Naive thymus-derived CD4-positive, alpha-beta T cell (primary cell): Measurements from ENCODE around the gene METAP1D. TPM values are rescaled to one million over a fixed set of nuclear protein-coding genes. Genes with fewer than 3 reads are reported as not detected.

ENCODE experiments used
- ATAC-seq: fragments of 150-1000 bp; cut with Tn5 transposase; 2 replicates; pipeline ENCODE4 v1.10.0; 2021; ENCODE audit warnings: mild to moderate bottlenecking, moderate library complexity
- CTCF ChIA-PET: fragments of 350-600 bp; sonication (Branson Sonifier 250); formaldehyde crosslinking; loops from one replicate; lab custom pipeline; 2021; ENCODE audit warnings: antibody characterized with exemption; lab: Charles Lee
- POLR2A ChIA-PET: fragments of 350-600 bp; sonication (Branson Sonifier 250); formaldehyde crosslinking; loops from one replicate; lab custom pipeline; 2021; ENCODE audit warnings: antibody characterized with exemption, inconsistent platforms; lab: Charles Lee
- DNase-seq, 9 donors: peaks; one replicate each; pipeline versions ENCODE4 v3.0.0 to v3.0.0-alpha.2; 2020 to 2022; ENCODE audit warnings: mixed read lengths in 1 of 9
- H3K27ac ChIP-seq: one replicate; pipeline ENCODE4 v1.7.0; 2013; ENCODE audit warnings: mild to moderate bottlenecking, low read depth, low read length, moderate library complexity
- H3K27me3 ChIP-seq, 2 donors: one replicate each; pipeline ENCODE4 v1.7.0; 2013; ENCODE audit warnings: low read length in 2 of 2, mild to moderate bottlenecking in 2 of 2, moderate library complexity in 2 of 2; ENCODE audit not compliant: control insufficient read depth in 2 of 2, insufficient read depth in 2 of 2
- H3K36me3 ChIP-seq, 3 experiments: 1 replicate in 2 of 3; 2 replicates in 1 of 3; pipeline ENCODE4 v1.7.0; 2013; ENCODE audit warnings: low read length in 3 of 3, mild to moderate bottlenecking in 3 of 3, moderate library complexity in 1 of 3; ENCODE audit not compliant: insufficient read depth in 3 of 3, control insufficient read depth in 2 of 3
- H3K4me1 ChIP-seq, 2 donors: one replicate each; pipeline ENCODE4 v1.7.0; 2013; ENCODE audit warnings: low read length in 2 of 2, mild to moderate bottlenecking in 2 of 2, moderate library complexity in 1 of 2; ENCODE audit not compliant: control insufficient read depth in 2 of 2, insufficient read depth in 2 of 2
- H3K4me3 ChIP-seq: 2 replicates; pipeline ENCODE4 v1.7.0; 2013; ENCODE audit warnings: mild to moderate bottlenecking, low read length
- H3K9me3 ChIP-seq, 3 experiments: 1 replicate in 2 of 3; 2 replicates in 1 of 3; pipeline ENCODE4 v1.7.0; 2013; ENCODE audit warnings: low read length in 3 of 3; ENCODE audit not compliant: control insufficient read depth in 2 of 3
- H3K27ac Mint-ChIP-seq, 9 donors: one replicate each; pipeline ENCODE4 v1.8.0; 2020 to 2022; ENCODE audit warnings: mixed read lengths in 9 of 9, mild to moderate bottlenecking in 8 of 9, moderate library complexity in 5 of 9, inconsistent platforms in 2 of 9
- H3K27me3 Mint-ChIP-seq, 5 donors: one replicate each; pipeline ENCODE4 v1.8.0; 2021 to 2022; ENCODE audit warnings: mixed read lengths in 5 of 5, mild to moderate bottlenecking in 1 of 5
- H3K36me3 Mint-ChIP-seq, 5 donors: one replicate each; pipeline ENCODE4 v1.8.0; 2020 to 2022; ENCODE audit warnings: mixed read lengths in 5 of 5, mild to moderate bottlenecking in 3 of 5, inconsistent platforms in 1 of 5
- H3K4me1 Mint-ChIP-seq, 7 donors: one replicate each; pipeline ENCODE4 v1.8.0; 2020 to 2022; ENCODE audit warnings: mixed read lengths in 7 of 7, mild to moderate bottlenecking in 3 of 7, inconsistent platforms in 1 of 7
- H3K4me3 Mint-ChIP-seq, 10 donors: one replicate each; pipeline ENCODE4 v1.8.0; 2020 to 2022; ENCODE audit warnings: mild to moderate bottlenecking in 10 of 10, mixed read lengths in 10 of 10, moderate library complexity in 6 of 10, inconsistent platforms in 2 of 10
- H3K9me3 Mint-ChIP-seq, 11 donors: one replicate each; pipeline ENCODE4 v1.8.0; 2020 to 2022; ENCODE audit warnings: mixed read lengths in 11 of 11, mild to moderate bottlenecking in 4 of 11, inconsistent platforms in 1 of 11, moderate library complexity in 1 of 11
- intact Hi-C, 2 donors: fragments of 100-400 bp; cut with micrococcal nuclease; formaldehyde crosslinking; loops; one replicate each; pipeline ENCODE4 v1.15.1; 2023
- polyA plus RNA-seq, 2 donors: library from polyadenylated mRNA; unstranded; fragments of 300-500 nt; fragmentation: Illumina TruSeq; gene quantifications; one replicate each; pipeline ENCODE4 v1.2.3, GENCODE V29; 2021
- total RNA-seq, 6 experiments: library from RNA in 5 of 6; stranded (reverse) in 5 of 6; gene quantifications; 1 replicate in 5 of 6; 2 replicates in 1 of 6; pipeline ENCODE4 v1.2.3 and lab custom pipeline; 2021 to 2026

Gene METAP1D
- total and polyA plus RNA-seq, 7 experiments from 2014 or later: 3.3 to 12.2 (median 5.6) TPM

GRCh38 chr2:172093416-172094293 is 93.9 kb downstream of the METAP1D start:
- no peaks in the 10 kb centered on the region for H3K36me3 ChIP-seq
- peaks cover 79 to 89% (median 82%) of the 10 kb centered on the region in 5 donors for H3K27me3 Mint-ChIP-seq
- H3K27me3 ChIP-seq: peaks cover 59 to 90% of the 10 kb centered on the region in 2 donors
- peaks cover 15 to 51% (median 35%) of the 10 kb centered on the region in 7 donors for H3K4me1 Mint-ChIP-seq
- H3K9me3 ChIP-seq: peaks cover 0 to 3% (median 0%) of the 10 kb centered on the region in 3 experiments
- peaks cover 0 to 25% (median 2%) of the 10 kb centered on the region in 11 donors for H3K9me3 Mint-ChIP-seq
- DNase-seq (peak in 2 of 9 donors; percentile 13 to 19), ATAC-seq (no peak)
- no peak overlapping the region for H3K4me3 ChIP-seq
- ChIA-PET CTCF (interaction anchor here (1.6 kb wide), 1 partner anchor 11 kb away, joined by 4 read pairs; no protein-coding TSS in a partner anchor), POLR2A (interaction anchor here (1.0 to 4.2 kb wide), 3 partner anchors 7 to 11 kb away, joined by 4 to 21 read pairs (median 10); partner anchors contain the start of gene DLX2)
- intact Hi-C loops: loop anchor here in 1 of 2 donors (1.0 kb wide), 1 partner anchor 9 kb away; the partner anchor contains the start of gene DLX2
- H3K27ac ChIP-seq: no peak overlapping the region
- H3K4me3 Mint-ChIP-seq: peak overlapping the region in 9 of 10 donors; percentile 28 to 83 (median 64)
- peak overlapping the region in 7 of 9 donors; percentile 1 to 78 (median 44) for H3K27ac Mint-ChIP-seq
- H3K4me1 ChIP-seq: peaks cover 24 to 36% of the 10 kb centered on the region in 2 donors
- peaks cover 0 to 9% (median 3%) of the 10 kb centered on the region in 5 donors for H3K36me3 Mint-ChIP-seq

GRCh38 chr2:172094294-172095145 is 94.8 kb downstream of the METAP1D start:
- H3K4me3 Mint-ChIP-seq: peak overlapping the region in 9 of 10 donors; percentile 59 to 88 (median 83)
- H3K9me3 Mint-ChIP-seq: peaks cover 0 to 23% (median 2%) of the 10 kb centered on the region in 11 donors
- DNase-seq (peak in 1 of 9 donors; percentile 0), ATAC-seq (no peak)
- H3K27ac Mint-ChIP-seq: peak overlapping the region in 3 of 9 donors; percentile 3 to 41 (median 31)
- peaks cover 76 to 86% (median 78%) of the 10 kb centered on the region in 5 donors for H3K27me3 Mint-ChIP-seq
- peaks cover 17 to 52% (median 37%) of the 10 kb centered on the region in 7 donors for H3K4me1 Mint-ChIP-seq
- ChIA-PET CTCF (interaction anchor here (1.6 kb wide), 1 partner anchor 10 kb away, joined by 4 read pairs; no protein-coding TSS in a partner anchor), POLR2A (interaction anchor here (1.0 to 4.2 kb wide), 3 partner anchors 8 to 12 kb away, joined by 4 to 21 read pairs (median 10); partner anchors contain the start of gene DLX2)
- peaks cover 0 to 3% (median 0%) of the 10 kb centered on the region in 3 experiments for H3K9me3 ChIP-seq
- intact Hi-C loops: loop anchor here (1.0 to 5.0 kb wide), 3 partner anchors 8 to 1272 kb away; partner anchors contain the start of gene DLX2 (in 1 of the 2)
- no peak overlapping the region for H3K27ac ChIP-seq
- H3K4me1 ChIP-seq: peaks cover 24 to 45% of the 10 kb centered on the region in 2 donors
- H3K27me3 ChIP-seq: peaks cover 54 to 92% of the 10 kb centered on the region in 2 donors
- no peaks in the 10 kb centered on the region for H3K36me3 ChIP-seq
- peaks cover 0 to 9% (median 4%) of the 10 kb centered on the region in 5 donors for H3K36me3 Mint-ChIP-seq
- H3K4me3 ChIP-seq: peak overlapping the region; percentile 27

GRCh38 chr2:172095146-172095904 is 95.6 kb downstream of the METAP1D start:
- POLR2A ChIA-PET: interaction anchor here (0.9 to 2.6 kb wide), 3 partner anchors 8 to 15 kb away, joined by 3 to 10 read pairs (median 3); no protein-coding TSS in a partner anchor
- intact Hi-C loops: loop anchor here (1.0 to 5.0 kb wide), 2 partner anchors 9 to 1273 kb away; no protein-coding TSS in a partner anchor
- H3K9me3 Mint-ChIP-seq: peaks cover 0 to 21% (median 2%) of the 10 kb centered on the region in 11 donors

GRCh38 chr2:172095905-172096625 is 96.3 kb downstream of the METAP1D start:
- ATAC-seq: no peak
- H3K27ac ChIP-seq: no peak overlapping the region
- peaks cover 0 to 3% (median 0%) of the 10 kb centered on the region in 3 experiments for H3K9me3 ChIP-seq
- no peaks in the 10 kb centered on the region for H3K36me3 ChIP-seq
- intact Hi-C loops: loop anchor here (1.0 to 5.0 kb wide), 2 partner anchors 10 to 1274 kb away; no protein-coding TSS in a partner anchor
- H3K9me3 Mint-ChIP-seq: peaks cover 0 to 21% (median 2%) of the 10 kb centered on the region in 11 donors
- H3K4me3 Mint-ChIP-seq: peak overlapping the region; percentile 81 to 88 (median 86)
- ChIA-PET POLR2A (interaction anchor here (0.9 to 2.6 kb wide), 3 partner anchors 9 to 16 kb away, joined by 3 to 10 read pairs (median 3); no protein-coding TSS in a partner anchor), CTCF (interaction anchor here (0.9 to 2.0 kb wide), 3 partner anchors 14 to 618 kb away, joined by 3 to 7 read pairs (median 3); no protein-coding TSS in a partner anchor)
- H3K27me3 ChIP-seq: peaks cover 55 to 92% of the 10 kb centered on the region in 2 donors
- DNase-seq: peak in 2 of 9 donors; percentile 15 to 26
- H3K27ac Mint-ChIP-seq: peak overlapping the region in 6 of 9 donors; percentile 40 to 89 (median 77)
- H3K36me3 Mint-ChIP-seq: peaks cover 0 to 9% (median 4%) of the 10 kb centered on the region in 5 donors
- H3K27me3 Mint-ChIP-seq: peaks cover 61 to 85% (median 72%) of the 10 kb centered on the region in 5 donors
- H3K4me1 ChIP-seq: peaks cover 35 to 59% of the 10 kb centered on the region in 2 donors
- H3K4me1 Mint-ChIP-seq: peaks cover 17 to 54% (median 41%) of the 10 kb centered on the region in 7 donors
- H3K4me3 ChIP-seq: peak overlapping the region; percentile 27

More at GRCh38 chr2:172095146-172095904, 95.6 kb downstream of the METAP1D start:
- no peak overlapping the region for H3K27ac ChIP-seq
- H3K4me3 Mint-ChIP-seq: peak overlapping the region; percentile 81 to 88 (median 86)
- peaks cover 29 to 52% of the 10 kb centered on the region in 2 donors for H3K4me1 ChIP-seq
- H3K4me1 Mint-ChIP-seq: peaks cover 17 to 50% (median 37%) of the 10 kb centered on the region in 7 donors
- no peaks in the 10 kb centered on the region for H3K36me3 ChIP-seq
- H3K27me3 Mint-ChIP-seq: peaks cover 68 to 86% (median 74%) of the 10 kb centered on the region in 5 donors
- CTCF ChIA-PET: interaction anchor here (0.9 to 2.0 kb wide), 3 partner anchors 13 to 619 kb away, joined by 3 to 7 read pairs (median 3); no protein-coding TSS in a partner anchor
- peak overlapping the region; percentile 27 for H3K4me3 ChIP-seq
- peaks cover 54 to 92% of the 10 kb centered on the region in 2 donors for H3K27me3 ChIP-seq
- peak overlapping the region in 7 of 9 donors; percentile 34 to 89 (median 78) for H3K27ac Mint-ChIP-seq
- peaks cover 0 to 3% (median 0%) of the 10 kb centered on the region in 3 experiments for H3K9me3 ChIP-seq
- ATAC-seq (peak; percentile 89), DNase-seq (peak in 7 of 9 donors; percentile 77 to 86 (median 83))
- H3K36me3 Mint-ChIP-seq: peaks cover 0 to 9% (median 4%) of the 10 kb centered on the region in 5 donors
